AG04450 (cell line): ENCODE measurements around the gene SLC35A1. TPM values are rescaled to one million over a fixed set of nuclear protein-coding genes. Genes with fewer than 3 reads are reported as not detected.

Source experiments
- CTCF ChIA-PET: fragments of 300-600, 350-600 bp; formaldehyde crosslinking; extraction: SDS; loops from one replicate; lab custom pipeline; 2022; ENCODE audit warnings: antibody characterized with exemption, inconsistent platforms; lab: Charles Lee
- POLR2A ChIA-PET: fragments of 350-600 bp; formaldehyde crosslinking; extraction: SDS; loops from one replicate; lab custom pipeline; 2021; ENCODE audit warnings: antibody characterized with exemption, inconsistent platforms; lab: Yijun Ruan, JAX
- DNase-seq: peaks from one replicate; pipeline ENCODE4 v3.0.0-alpha.2; 2011; ENCODE audit warnings: low read depth, low spot score
- H3K27ac ChIP-seq: one replicate; pipeline ENCODE4 v1.5.1; 2012; ENCODE audit warnings: low read depth, low read length, control low read depth
- H3K27me3 ChIP-seq: one replicate; pipeline ENCODE4 v1.6.0; 2012; ENCODE audit warnings: low read length; ENCODE audit not compliant: control insufficient read depth, insufficient read depth
- H3K4me3 ChIP-seq: 2 replicates; pipeline ENCODE4 v1.5.1; 2011; ENCODE audit warnings: mild to moderate bottlenecking, low read depth, low read length, control low read depth
- H3K9me3 ChIP-seq: 2 replicates; pipeline ENCODE4 v1.5.1; 2012; ENCODE audit warnings: low read length; ENCODE audit not compliant: control insufficient read depth, insufficient read depth
- CTCF ChIP-seq: IDR thresholded peaks from 2 replicates; pipeline ENCODE4 v1.5.1; 2011; ENCODE audit warnings: low read depth, low read length, control low read depth, inconsistent platforms
- polyA plus RNA-seq: library from polyadenylated mRNA; depleted of rRNA; stranded (reverse); fragments of >200 nt; gene quantifications from 2 replicates; pipeline ENCODE4 v1.2.3, GENCODE V29; 2011

Gene SLC35A1
- polyA plus RNA-seq, 1 experiment: 30.3 TPM

GRCh38 chr6:87544474-87544735, 71.6 kb downstream of the SLC35A1 start:
- no peak for DNase-seq
- Histone ChIP-seq H3K27me3 (no peaks in the 10 kb centered on the region), H3K4me3 (no peak overlapping the region), H3K9me3 (no peaks in the 10 kb centered on the region), H3K27ac (no peak overlapping the region)
- TF ChIP-seq CTCF: no peak
- ChIA-PET POLR2A (no interaction called here), CTCF (no interaction called here)

- no peak for TF ChIP-seq CTCF
- Histone ChIP-seq H3K9me3 (no peaks in the 10 kb centered on the region), H3K4me3 (no peak overlapping the region), H3K27me3 (no peaks in the 10 kb centered on the region), H3K27ac (no peak overlapping the region)
- ChIA-PET POLR2A (no interaction called here), CTCF (interaction anchor here (0.6 kb wide), 1 partner anchor 1330 kb away, joined by 3 read pairs; no protein-coding TSS in a partner anchor)
- DNase-seq: no peak
These were observed 79.0 kb downstream of the SLC35A1 start for GRCh38 chr6:87551799-87552198.

GRCh38 chr6:87553159-87553765, 80.5 kb downstream of the SLC35A1 start:
- Histone ChIP-seq H3K27ac (no peak overlapping the region), H3K4me3 (no peak overlapping the region), H3K27me3 (no peaks in the 10 kb centered on the region), H3K9me3 (no peaks in the 10 kb centered on the region)
- TF ChIP-seq CTCF: no peak
- ChIA-PET POLR2A (no interaction called here), CTCF (no interaction called here)
- DNase-seq: no peak

- POLR2A ChIA-PET: no interaction called here
These were observed 82.7 kb downstream of the SLC35A1 start for GRCh38 chr6:87555506-87555905.

More at GRCh38 chr6:87555506-87555905, 82.7 kb downstream of the SLC35A1 start:
- Histone ChIP-seq H3K27ac (no peak overlapping the region), H3K4me3 (no peak overlapping the region), H3K27me3 (no peaks in the 10 kb centered on the region), H3K9me3 (no peaks in the 10 kb centered on the region)
- TF ChIP-seq CTCF: no peak
- CTCF ChIA-PET: no interaction called here
- DNase-seq: no peak
